ENCODE results near the gene CDC42.
A peak's percentile ranks its signal among the peaks of the same experiment; 100 is the strongest.
"Not testable (repeated sequence)": the region's sequence is repeated elsewhere in the genome, so short reads cannot be mapped to it uniquely, and the experiment has no call there.

The CDC42 gene

DNA sequence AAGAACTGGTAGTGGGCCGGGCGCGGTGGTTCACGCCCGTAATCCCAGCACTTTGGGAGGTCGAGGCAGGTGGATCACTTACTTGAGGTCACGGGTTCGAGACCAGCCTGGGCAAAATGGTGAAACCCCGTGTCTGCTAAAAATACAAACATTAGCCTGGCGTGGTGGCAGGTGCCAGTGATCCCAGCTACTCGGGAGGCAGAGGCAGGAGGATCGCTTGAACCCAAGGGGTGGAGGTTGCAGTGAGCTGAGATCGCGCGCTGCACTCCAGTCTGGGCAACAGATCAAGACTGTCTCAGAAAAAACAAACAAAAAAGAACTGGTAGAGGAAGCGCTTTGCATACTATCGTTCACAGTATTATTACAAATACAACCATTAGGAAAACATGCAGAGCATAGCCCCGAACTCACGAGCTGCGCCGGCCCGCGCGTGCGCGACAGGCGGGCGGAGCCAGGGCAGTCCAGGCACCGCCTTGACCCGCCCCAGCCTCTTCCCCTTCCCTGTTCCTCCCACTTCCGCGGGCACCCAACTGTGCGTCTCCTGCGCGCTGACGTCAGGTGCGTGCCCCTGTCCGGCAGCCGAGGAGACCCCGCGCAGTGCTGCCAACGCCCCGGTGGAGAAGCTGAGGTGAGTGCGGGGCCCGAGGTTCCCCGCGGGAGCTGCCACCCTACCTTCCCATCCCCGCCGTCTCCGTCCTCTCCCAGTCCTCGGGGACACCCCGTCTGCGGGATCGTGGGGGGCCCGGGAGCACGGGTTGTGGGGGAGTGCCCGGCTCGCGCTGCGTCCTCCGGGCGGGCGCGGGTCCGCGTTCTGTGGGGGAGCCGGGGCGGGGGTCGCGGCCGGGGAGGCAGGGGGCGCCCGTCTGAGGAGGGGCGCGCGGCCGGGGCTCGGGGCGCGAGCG lies at the start of gene CDC42:
Gene CDC42, plus strand, starts transcription at position 595 of the 902 bp plus-strand sequence. CDS start 25,770 bp downstream, outside the sequence.
- peak; percentile 75 for DNase-seq

DNA sequence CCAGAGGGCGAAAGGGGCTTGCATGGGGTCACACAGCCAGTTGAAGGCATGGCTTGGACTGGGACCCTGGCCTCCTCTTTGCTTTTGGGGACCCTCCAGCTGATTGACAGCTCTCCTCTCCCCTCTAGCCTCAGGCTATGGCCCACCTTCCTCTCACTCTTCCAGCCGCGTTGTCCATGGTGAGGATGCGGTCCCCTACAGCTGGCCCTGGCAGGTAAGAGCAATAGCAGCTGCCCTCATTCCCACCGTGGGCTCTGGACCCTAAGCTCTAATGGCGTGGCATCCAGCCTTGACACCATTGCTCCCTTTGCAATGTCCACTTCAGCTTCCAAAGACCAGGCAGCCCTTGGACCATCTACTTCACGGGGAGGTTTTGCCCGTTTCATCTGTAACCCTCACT lies 49.6 kb upstream of the CDC42 start:
- DNase-seq = not testable (repeated sequence)

DNA sequence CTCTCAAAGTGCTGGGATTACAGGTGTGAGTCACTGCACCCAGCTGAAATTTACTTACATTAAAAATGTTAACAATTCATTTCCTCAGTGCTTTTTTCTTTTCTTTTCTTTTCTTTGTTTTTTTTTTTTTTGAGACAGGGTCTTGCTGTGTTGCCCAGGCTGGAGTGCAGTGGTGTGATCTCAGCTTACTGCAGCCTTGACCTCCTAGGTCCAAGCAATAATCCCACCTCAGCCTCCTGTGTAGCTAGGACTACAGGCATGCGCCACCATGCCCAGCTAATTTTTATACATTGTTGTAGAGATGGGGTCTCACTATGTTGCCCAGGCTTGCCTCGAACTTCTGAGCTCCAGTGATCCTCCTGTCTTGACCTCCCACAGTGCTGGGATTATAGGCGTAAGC lies 48.5 kb upstream of the CDC42 start:
- DNase-seq = not testable (repeated sequence)

DNA sequence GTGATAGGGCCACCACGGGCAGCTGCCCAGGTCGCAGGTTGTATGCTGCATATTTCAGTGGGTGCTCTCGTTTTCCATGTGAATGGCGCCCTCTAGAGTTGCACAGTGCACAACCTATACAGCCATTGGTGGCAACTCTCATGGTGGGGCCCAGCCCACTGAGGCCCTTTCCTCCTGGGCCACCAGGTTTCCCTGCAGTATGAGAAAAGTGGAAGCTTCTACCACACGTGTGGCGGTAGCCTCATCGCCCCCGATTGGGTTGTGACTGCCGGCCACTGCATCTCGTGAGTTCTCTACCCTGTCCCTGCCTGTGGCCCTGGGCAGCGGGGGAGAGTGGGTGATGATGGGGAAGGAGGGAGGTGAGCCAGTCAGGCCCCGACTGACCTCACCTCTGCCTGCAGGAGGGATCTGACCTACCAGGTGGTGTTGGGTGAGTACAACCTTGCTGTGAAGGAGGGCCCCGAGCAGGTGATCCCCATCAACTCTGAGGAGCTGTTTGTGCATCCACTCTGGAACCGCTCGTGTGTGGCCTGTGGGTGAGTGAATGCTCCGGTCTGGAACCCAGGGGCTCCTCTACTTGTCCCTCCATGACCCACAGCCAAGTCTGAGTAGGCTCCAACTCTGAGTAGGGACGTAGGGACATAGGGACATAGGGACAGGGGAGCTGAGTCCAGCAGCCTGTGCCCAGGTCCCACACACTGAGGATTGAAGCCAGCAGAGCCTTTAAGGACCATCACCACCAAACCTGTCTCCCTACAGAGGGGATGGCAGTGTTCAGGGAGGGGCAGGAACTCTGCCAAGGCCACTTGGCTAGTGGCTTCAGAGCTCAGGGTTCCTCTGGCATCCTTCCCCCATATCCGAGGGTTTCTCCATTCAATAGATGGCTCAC lies 47.0 kb upstream of the CDC42 start:
- DNase-seq = not testable (repeated sequence)

DNA sequence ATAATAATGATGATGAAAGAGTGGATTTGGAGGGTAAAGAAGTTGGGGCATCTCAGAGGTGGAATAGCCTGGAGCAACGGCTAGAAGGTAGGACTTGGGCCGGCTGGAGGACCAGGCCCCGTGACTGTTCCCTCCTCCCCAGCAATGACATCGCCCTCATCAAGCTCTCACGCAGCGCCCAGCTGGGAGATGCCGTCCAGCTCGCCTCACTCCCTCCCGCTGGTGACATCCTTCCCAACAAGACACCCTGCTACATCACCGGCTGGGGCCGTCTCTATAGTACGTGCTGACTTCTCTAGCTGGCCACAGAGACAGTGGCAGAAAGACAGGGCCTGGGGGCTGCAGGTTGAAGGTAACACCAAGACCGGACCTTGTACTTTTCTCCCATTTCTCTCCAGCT lies 45.8 kb upstream of the CDC42 start:
- not testable (repeated sequence) for DNase-seq

DNA sequence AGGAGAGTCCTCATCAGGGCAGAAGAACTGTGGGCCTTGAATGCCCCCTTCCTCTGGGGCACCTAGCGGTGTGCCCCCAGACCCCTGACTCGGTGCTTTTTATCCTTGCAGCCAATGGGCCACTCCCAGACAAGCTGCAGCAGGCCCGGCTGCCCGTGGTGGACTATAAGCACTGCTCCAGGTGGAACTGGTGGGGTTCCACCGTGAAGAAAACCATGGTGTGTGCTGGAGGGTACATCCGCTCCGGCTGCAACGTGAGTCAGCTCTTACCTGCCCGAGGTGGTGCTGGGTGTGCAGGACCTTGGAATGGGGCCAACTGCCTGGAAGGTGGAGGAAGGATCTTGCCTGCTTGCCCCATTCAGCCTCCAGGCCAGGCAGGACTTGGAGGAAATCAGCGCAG lies 45.2 kb upstream of the CDC42 start:
- DNase-seq = not testable (repeated sequence)

DNA sequence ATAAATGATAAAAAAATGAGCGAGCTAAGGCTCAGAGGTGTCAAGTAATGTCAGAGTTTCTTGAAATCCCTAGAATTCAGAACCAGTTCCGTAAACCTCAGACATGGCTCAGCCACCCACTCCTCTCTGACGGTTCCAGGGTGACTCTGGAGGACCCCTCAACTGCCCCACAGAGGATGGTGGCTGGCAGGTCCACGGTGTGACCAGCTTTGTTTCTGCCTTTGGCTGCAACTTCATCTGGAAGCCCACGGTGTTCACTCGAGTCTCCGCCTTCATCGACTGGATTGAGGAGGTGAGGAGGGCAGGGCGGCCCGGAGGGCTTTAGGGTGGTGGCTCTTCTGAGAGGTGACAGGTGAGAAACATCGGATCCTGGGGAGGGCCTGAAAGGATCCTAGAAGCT lies 42.9 kb upstream of the CDC42 start:
- not testable (repeated sequence) for DNase-seq

DNA sequence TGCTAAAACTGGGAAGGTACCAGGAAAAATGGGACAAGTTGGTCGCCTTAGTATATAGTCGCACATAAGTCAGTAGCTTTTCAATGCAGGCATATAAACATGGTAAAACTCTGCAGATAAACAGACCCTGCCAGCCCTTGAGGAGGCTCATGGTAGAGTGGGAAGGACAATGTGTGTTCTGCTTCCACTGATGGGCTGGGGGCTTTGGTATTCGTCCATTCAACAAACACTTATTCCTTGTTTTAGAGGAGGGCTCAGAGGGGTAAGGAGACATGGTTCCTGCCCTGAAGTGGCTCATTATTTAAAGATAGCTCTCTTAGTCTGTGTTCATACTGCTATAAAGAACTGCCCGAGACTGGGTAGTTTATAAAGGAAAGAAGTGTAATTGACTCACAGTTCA lies 39.8 kb upstream of the CDC42 start:
- not testable (repeated sequence) for DNase-seq

DNA sequence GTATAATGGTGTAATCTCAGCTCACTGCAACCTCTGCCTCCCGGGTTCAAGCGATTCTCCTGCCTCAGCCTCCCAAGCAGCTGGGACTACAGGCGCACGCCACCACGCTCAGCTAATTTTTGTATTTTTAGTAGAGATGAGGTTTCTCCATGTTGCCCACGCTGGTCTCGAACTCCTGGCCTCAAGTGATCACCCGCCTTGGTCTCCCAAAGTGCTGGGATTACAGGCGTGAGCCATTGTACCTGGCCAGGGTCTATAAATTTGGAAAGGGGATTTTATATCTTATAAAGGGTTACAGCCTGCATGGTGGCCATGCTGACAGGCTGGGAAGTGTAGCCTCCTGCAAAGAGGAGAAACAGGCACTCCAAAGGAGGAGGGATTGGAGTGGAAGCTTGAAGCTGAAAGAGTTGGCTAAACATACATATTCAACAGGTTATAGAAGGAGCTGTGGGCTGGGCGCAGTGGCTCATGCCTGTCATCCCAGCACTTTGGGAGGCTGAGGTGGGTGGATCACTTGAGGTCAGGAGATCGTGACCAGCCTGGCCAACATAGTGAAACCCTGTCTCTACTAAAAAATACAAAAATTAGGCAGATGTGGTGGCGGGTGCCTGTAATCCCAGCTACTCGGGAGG lies 37.8 kb upstream of the CDC42 start:
- DNase-seq = not testable (repeated sequence)

DNA sequence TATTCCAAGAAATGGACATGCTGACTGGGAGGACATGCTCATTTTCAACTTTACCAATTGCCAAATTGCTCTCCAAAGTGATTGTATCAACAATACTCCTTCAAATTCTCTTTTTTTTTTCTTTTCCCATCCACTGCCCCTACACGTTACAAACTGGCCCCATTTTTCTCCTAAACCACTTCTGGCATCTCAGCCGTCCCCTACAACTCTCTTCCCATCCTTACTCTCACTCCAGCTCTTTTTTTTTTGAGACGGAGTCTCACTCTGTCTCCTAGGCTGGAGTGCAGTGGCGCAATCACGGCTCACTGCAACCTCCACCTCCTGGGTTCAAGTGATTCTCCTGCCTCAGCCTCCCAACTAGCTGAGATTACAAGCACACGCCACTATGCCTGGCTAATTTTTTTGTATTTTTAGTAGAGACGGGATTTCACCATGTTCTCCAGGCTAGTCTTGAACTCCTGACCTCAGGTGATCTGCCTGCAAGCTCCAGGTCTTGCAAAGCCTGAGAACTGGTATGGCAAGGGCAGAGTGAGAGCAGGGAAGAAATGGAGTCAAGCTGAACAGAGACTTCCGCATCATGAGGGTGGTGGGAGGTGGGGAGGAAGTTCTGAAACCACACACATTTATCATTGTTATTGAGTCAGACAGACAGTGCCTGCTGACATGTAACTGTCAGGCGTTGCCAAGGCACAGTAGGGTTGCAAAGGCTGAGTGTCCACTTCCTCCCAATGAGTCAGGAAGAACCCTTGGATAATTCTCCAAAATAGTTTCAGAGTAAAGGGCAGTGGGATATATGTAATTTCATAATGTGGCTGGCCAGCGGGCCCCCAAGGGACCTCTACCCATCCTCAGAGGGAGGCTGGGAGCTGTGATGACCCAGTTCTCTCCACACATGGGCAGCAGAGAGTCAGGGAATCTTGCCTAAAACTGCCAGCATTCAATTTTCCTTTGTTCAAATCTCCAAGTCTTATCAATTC lies 33.6 kb upstream of the CDC42 start:
- no peak for DNase-seq

DNA sequence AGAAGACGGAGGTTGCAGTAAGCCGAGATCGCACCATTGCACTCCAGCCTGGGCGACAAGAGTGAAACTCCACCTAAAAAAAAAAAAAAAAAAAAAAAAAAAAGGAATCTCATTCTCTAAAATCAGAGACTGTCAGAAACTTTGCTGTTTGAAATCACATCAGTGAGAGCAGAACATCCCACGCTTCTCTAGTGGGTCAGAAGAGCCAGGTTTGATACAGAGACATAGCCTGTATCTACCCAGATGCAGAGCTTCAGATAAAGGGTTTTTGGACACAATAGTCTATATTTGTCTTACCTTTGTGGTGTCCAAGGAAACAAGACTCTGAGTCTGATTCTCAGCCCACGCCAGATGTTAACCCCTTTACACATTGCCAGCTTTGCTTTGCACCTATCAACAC lies 31.4 kb upstream of the CDC42 start:
- no peak for DNase-seq

DNA sequence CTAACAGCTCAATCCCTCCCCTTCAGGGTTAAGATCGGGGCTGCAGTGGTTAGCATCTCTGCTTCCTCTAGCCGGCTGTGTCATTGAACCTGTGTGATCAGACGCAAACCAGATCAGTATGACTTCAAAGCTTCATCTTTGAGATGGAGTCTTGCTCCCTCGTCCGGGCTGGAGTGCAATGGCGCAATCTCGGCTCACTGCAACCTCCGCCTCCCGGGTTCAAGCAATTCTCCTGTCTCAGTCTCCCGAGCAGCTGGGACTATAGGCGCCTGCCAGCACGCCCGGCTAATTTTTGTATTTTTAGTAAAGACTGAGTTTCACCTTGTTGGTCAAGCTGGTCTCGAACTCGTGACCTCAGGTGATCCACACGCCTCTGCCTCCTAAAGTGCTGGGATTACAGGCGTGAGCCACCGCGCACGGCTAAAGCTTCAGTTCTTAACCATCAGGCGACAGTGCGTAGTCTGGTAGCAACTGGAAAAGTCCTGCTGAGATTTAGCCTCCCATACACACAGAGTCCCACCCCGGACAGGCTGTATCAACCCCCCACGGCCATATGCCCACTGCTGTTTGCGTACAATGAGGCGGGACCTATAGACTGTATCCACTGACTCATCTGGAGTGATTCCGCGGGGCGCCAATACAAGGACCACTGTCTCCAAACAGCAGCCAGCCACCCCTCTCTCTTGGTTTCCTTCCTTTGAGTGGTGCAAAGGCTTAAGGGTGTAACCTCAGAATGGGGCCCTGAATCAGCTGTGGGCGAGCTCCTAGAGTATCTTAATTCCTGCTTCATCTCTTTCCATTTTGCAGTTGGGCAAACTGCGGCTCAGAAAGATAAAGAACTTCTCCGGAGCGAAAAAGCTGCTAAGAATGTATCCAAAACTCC lies 27.8 kb upstream of the CDC42 start:
- no peak for DNase-seq

DNA sequence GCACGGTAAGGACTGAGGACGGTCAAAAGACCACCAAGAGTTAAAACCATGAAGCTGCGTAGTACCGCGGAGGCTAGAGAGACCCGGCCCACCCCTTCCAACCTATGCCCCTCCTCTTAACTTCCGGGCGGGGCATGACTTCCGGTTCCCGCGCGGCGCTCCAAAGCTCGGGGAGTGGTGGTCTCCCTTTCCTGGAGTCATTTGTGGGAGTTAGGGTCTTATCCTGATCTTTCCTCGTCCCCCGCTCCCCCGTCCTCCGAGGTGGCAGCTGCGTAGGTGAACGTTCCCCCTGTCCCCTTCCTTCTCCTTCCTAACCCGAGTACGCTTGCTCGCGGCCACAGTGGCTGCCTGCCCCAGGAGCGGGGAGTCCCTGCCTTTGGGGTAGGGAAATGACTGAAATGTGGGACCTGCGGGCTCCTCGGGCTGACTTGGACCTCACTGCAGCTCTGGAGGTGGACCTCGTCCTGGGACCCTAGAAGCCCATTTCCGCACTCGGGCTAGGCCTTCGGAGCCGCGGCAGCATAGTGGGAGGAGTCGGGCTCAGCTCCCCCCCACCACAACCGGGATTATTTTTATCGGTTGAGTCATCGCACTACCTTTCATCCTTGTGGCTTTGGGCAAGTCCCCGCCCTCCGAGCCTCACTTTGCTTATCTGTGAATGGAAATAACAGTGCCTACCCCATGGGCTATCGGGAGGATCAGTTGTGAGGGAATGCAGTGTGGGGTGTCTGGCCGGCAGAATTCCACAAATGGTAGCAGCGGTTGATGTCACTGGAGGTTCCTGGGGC lies 26.9 kb upstream of the CDC42 start:
- peak; percentile 76 for DNase-seq

DNA sequence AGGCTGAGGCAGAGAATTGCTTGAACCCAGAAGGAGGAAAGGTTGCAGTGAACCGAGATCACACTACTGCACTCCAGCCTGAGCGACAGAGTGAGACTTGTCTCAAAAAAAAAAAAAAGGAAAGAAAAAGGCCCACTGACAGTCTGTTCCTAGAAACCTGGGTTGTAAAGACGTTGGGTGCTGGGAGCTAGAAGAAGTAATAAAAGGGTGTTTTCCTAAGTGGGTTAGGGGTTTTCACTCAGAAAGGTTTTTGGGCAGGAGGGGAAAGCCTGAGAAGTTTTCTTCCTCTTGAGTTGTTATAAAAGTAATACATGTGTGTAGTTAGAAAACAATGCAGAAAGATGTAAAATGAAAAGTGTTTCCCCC lies 25.6 kb upstream of the CDC42 start:
- DNase-seq = no peak

DNA sequence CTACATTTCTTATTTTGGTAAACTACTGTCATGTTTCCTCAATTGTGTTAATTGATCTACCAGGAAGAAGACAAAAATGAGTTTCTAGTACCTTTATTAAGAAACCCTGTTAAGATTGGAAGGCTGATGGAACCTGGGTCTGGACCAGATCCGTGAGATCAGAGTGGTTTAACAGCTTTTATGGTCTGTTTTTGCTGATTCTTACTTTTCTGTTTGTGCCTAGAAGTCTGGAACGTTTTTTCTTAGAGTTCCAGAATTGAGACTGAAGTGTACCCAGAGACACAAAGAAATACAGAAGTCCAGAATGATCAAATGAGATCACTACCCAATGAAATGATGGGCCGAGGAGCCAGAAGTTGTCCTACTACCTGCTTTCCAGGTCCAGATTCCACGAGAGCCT lies 22.5 kb upstream of the CDC42 start:
- DNase-seq = no peak

DNA sequence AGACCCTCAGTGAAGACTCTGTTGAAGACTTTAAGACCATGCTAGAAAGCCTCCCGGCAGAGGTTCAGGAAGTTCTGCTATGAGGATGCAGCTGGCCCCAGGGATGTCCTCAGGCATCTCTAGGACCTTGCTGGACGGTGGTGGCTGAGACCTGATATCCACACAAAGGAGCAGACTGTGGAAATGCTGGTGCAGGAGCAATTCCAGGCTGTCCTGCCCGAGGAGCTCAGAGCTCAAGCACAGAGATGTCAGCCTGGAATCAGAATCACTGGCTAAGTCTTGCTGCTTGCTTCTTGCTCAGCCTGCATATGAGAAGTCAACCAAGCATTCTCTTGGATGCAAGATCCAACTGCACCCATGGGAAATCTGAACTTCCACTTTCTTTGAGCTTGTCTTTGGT lies 22.0 kb upstream of the CDC42 start:
- no peak for DNase-seq

DNA sequence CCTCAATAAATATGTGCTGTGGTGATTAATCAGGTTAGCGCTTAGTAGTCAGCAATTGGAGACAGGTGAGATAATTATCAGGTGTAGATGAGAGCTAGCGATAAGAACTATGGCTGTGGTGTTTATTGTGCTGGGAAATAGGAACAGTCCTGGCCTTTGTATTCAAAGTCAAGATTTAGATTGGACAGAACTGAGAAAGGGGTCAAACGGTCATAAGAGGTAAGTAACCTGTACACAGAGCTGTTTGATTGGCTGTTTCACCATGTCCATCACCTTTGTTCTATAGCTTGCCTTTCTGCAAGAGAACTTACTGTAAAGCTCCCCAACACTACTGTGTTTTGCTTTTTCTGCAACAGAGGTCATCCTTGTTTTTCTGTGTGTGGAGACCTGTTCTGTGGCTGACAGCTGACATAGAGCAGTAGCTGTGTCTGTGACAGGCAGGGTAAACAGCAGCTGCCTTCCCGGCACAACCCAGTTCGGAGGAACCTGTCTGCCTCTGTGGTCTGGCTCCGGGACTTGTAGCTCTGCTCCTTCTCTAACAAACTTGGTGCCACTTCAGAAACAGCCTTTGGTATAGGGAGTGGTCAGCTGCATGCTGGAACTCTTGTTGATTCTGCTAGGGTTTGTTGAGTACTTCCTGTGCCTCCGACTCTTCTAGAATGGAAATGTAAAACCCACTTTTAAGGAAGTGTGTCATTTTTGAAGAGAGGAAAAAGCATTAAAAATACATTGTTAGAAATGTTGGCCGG lies 21.1 kb upstream of the CDC42 start:
- DNase-seq = no peak

DNA sequence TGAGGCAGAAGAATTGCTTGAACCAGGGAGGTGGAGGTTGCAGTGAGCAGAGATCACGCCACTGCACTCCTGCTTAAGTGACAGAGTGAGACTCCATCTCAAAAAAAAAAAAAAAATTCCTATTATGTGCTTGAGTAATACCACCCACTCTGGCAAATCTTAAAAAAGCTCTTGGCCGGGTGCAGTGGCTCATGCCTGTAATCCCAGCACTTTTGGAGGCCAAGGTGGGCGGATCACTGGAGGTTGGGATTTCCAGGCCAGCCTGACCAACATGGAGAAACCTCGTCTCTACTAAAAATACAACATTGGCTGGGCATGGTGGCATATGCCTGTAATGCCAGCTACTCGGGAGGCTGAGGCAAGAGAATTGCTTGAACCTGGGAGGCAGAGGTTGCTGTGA lies 17.7 kb upstream of the CDC42 start:
- not testable (repeated sequence) for DNase-seq

DNA sequence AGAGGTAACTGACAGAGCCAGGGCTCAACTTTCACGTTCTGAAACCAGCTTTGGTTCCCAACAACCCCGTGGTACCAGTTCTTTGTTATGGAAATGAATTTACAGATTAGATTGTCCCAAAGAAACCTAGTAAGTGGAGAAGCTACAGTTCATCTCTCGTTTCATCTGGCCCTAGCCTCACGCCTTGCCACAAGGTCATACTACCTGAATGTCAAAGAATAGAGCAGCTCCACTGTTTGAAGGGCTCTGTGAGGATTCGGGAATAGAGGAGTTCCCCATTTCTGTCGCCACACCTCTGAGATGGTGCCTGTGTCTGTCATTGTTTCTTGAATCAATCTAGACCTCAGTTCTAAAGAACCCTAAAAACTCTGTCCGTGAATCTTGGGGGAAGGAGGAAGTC lies 15.0 kb upstream of the CDC42 start:
- no peak for DNase-seq

All from NCI-H526 treated with DMSO at 0.1 percent for 48 hours (cell line).